ENCODE measurements around the gene CD79A. TPM values are rescaled to one million over a fixed set of nuclear protein-coding genes. Genes with fewer than 3 reads are reported as not detected.

The CD79A gene
- total and polyA plus RNA-seq, 11 donors = 0.37 to 0.88 (median 0.48) TPM; not detected in 7

DNA sequence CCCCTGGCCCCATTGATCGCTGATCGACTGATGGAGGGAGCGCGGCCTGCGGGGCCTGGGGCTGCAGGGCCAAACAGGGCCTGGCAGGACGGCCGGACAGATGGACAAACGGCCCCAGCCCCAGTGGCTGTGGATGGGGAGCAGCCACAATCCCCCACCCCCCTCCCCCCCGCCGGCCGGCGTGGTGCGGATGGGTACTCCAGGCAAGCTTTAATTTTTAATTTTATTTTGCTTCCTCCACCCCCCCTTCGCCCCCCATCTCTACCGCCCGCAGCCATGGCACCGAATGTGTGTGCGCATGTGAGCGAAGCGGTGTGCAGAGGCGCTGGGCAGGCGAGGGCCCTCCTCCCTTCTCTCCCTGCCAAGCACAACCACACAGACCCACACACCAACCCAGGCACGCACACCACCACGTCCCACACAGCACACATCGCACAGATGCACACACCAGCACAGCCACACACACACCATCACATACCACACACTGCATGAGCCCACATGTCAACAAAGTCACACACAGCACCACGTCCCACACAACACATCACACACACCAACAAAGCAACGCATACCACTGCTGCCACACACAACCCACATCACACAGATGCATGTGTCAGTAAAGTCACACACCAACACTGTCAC is 38.8 kb downstream of the CD79A start:
- no peak overlapping the region for H3K4me3 ChIP-seq
- intact Hi-C loops (cut with DNase I) = no loop called here
- no peak for DNase-seq
- peaks cover 0 to 16% (median 0%) of the 10 kb centered on the region in 12 donors for H3K4me1 ChIP-seq
- H3K27me3 ChIP-seq = peaks cover 35 to 95% (median 63%) of the 10 kb centered on the region in 9 donors
- no peak for ATAC-seq
- no peak overlapping the region for H3K27ac ChIP-seq
- H3K36me3 ChIP-seq = no peaks in the 10 kb centered on the region
- H3K9me3 ChIP-seq = no peaks in the 10 kb centered on the region
- TF ChIP-seq POLR2A (IDR thresholded peaks at IDR 0.05) = no peak
- TF ChIP-seq, protein P1, sequence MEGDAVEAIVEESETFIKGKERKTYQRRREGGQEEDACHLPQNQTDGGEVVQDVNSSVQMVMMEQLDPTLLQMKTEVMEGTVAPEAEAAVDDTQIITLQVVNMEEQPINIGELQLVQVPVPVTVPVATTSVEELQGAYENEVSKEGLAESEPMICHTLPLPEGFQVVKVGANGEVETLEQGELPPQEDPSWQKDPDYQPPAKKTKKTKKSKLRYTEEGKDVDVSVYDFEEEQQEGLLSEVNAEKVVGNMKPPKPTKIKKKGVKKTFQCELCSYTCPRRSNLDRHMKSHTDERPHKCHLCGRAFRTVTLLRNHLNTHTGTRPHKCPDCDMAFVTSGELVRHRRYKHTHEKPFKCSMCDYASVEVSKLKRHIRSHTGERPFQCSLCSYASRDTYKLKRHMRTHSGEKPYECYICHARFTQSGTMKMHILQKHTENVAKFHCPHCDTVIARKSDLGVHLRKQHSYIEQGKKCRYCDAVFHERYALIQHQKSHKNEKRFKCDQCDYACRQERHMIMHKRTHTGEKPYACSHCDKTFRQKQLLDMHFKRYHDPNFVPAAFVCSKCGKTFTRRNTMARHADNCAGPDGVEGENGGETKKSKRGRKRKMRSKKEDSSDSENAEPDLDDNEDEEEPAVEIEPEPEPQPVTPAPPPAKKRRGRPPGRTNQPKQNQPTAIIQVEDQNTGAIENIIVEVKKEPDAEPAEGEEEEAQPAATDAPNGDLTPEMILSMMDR (IDR thresholded peaks at IDR 0.05) = no peak
- 28 to 37% (median 31%) methylated on average over 25 to 27 of the region's 27 CpGs for WGBS, 4 donors

DNA sequence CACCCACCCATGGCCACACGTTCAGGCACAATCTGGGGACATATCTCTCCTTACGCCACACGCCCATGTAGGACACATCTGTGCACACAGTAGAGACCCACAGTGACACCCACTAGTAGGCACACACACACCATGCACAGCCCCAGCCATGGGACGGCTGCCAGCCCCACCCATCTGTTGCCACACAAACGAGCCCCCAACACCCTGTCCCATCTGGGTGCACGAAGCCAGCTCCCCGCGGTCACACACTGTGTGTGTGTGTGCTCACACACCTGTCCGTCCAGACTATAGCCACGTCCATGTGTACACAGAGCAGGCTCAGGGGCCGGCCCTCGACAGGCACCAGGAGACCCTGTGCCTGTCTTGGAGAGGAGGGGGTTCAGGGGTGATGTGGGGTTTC is 40.6 kb downstream of the CD79A start:
- ATAC-seq (no peak), DNase-seq (no peak)
- Histone ChIP-seq H3K4me1 (peaks cover 0 to 12% (median 0%) of the 10 kb centered on the region in 12 donors), H3K9me3 (no peaks in the 10 kb centered on the region), H3K4me3 (no peak overlapping the region), H3K27ac (no peak overlapping the region), H3K27me3 (peaks cover 34 to 95% (median 62%) of the 10 kb centered on the region in 9 donors), H3K36me3 (no peaks in the 10 kb centered on the region)
- intact Hi-C loops (cut with DNase I) = no loop called here
- WGBS, 4 donors = 45 to 58% (median 55%) methylated on average over 5 to 12 of the region's 12 CpGs
- TF ChIP-seq, protein P1 (IDR thresholded peaks at IDR 0.05) = no peak
- TF ChIP-seq POLR2A (IDR thresholded peaks at IDR 0.05) = no peak

DNA sequence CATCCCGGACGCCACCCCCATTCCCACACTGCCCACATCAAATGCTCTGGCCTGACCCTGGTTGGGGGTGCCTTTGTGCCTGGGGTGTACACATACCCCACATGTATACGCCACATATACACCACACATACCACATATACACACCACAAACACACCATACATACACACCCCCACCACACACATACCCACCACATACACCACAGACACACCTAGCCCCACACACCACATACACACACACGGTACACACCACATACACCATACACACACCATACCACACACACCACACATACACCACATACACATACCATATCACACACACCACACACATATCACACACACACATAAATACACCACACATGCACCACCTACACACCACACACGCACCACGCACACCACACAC is 41.0 kb downstream of the CD79A start:
- intact Hi-C loops (cut with DNase I) = no loop called here
- Histone ChIP-seq H3K27me3 (peaks cover 36 to 95% (median 65%) of the 10 kb centered on the region in 9 donors), H3K4me1 (peaks cover 0 to 8% (median 0%) of the 10 kb centered on the region in 12 donors), H3K9me3 (no peaks in the 10 kb centered on the region), H3K27ac (no peak overlapping the region), H3K4me3 (no peak overlapping the region), H3K36me3 (no peaks in the 10 kb centered on the region)
- no peak for DNase-seq
- TF ChIP-seq, protein P1 (IDR thresholded peaks at IDR 0.05) = no peak
- TF ChIP-seq POLR2A (IDR thresholded peaks at IDR 0.05) = no peak
- no peak for ATAC-seq
- 86 to 92% (median 86%) methylated on average over 6 of the region's 6 CpGs for WGBS, 4 donors

DNA sequence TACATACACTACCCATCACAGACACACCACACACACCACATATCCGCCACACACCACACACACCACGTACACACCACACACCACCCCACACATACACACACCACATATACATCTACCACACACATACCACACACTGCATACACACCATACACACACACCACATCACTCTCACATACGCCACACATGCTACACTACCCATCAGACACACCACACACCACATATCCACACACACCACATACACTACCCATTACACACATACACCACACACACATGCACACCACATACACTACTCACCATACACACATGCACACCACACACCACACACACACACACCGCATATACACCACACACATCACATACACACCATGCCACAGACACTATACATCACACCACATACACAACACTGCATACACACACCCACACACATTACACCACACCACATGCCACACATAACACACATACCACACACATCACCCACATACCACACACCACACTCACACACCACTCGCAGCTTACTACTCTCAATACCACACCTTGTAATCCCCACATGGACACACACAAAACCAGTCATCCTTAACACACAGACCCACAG is 41.7 kb downstream of the CD79A start:
- no peaks in the 10 kb centered on the region for H3K9me3 ChIP-seq
- H3K4me1 ChIP-seq = peaks cover 0 to 5% (median 0%) of the 10 kb centered on the region in 12 donors
- TF ChIP-seq POLR2A (IDR thresholded peaks at IDR 0.05) = no peak
- TF ChIP-seq, protein P1 (IDR thresholded peaks at IDR 0.05) = no peak
- intact Hi-C loops (cut with DNase I) = no loop called here
- no peak for ATAC-seq
- no peak overlapping the region for H3K27ac ChIP-seq
- peaks cover 34 to 92% (median 64%) of the 10 kb centered on the region in 9 donors for H3K27me3 ChIP-seq
- no peak overlapping the region for H3K4me3 ChIP-seq
- 87 to 93% (median 91%) methylated on average over 5 of the region's 5 CpGs for WGBS, 4 donors
- no peak for DNase-seq
- H3K36me3 ChIP-seq = no peaks in the 10 kb centered on the region

Data from heart left ventricle (tissue), 16 donors.